Sigmoid colon (tissue), 4 donors: ENCODE data around the gene ATP8A1.

Source experiments
- EP300 ChIP-seq, 4 donors: sonication (generic); formaldehyde crosslinking; IDR thresholded peaks; one replicate each; pipeline ENCODE4 v1.6.1; 2017; ENCODE audit warnings: antibody characterized with exemption in 4 of 4
- POLR2A ChIP-seq, 2 donors: fragments of 450-650 bp; IDR thresholded peaks; one replicate each; pipeline ENCODE4 v1.6.1; 2016; ENCODE audit warnings: antibody characterized with exemption in 2 of 2, mild to moderate bottlenecking in 2 of 2, moderate library complexity in 2 of 2
- TF ChIP-seq, protein P1 (sequence below), 4 experiments: fragments of 450-650 bp in 3 of 4; fragments of 200-600 bp in 1 of 4; IDR thresholded peaks; one replicate each; pipeline ENCODE4 v1.5.1; 2016 to 2019; ENCODE audit warnings: antibody characterized with exemption in 4 of 4, mild to moderate bottlenecking in 3 of 4, moderate library complexity in 2 of 4

DNA sequence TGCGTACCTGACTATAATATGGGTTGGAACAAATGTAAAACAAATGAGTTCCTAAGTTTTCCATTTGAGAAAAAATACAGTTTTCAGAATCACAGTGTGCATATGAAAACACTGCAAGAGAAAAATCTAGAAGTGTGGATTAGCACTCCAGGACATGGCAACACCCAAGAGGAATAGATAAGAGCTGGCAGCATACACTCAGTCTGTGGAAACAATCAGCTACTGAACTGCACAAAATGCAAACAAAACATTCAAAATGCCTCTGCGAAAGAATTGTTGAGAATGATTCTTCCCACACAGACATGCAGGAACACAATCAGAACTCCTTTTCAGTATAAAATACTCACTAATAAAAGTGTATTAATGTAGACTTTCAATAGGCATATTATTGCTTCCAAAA, 39.9 kb downstream of the ATP8A1 start:
- no peak for TF ChIP-seq POLR2A (IDR thresholded peaks at IDR 0.05)
- TF ChIP-seq EP300 (IDR thresholded peaks at IDR 0.05) = no peak
- TF ChIP-seq, protein P1, sequence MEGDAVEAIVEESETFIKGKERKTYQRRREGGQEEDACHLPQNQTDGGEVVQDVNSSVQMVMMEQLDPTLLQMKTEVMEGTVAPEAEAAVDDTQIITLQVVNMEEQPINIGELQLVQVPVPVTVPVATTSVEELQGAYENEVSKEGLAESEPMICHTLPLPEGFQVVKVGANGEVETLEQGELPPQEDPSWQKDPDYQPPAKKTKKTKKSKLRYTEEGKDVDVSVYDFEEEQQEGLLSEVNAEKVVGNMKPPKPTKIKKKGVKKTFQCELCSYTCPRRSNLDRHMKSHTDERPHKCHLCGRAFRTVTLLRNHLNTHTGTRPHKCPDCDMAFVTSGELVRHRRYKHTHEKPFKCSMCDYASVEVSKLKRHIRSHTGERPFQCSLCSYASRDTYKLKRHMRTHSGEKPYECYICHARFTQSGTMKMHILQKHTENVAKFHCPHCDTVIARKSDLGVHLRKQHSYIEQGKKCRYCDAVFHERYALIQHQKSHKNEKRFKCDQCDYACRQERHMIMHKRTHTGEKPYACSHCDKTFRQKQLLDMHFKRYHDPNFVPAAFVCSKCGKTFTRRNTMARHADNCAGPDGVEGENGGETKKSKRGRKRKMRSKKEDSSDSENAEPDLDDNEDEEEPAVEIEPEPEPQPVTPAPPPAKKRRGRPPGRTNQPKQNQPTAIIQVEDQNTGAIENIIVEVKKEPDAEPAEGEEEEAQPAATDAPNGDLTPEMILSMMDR (IDR thresholded peaks at IDR 0.05) = no peak
